Stimulated activated CD4-positive, alpha-beta T cell treated with anti-CD3 and anti-CD28 coated beads, Interleukin-12 subunit alpha, Interleukin-12 subunit beta, amount 100 ng/mL, for 4 hours (primary cell): ENCODE results near the gene SERPINH1.

Experiments used
- DNase-seq: peaks from one replicate; pipeline ENCODE4 v3.0.0-alpha.2; 2020

SERPINH1 gene

GRCh38 chr11:75562048-75562835 lies at the start of gene SERPINH1:
Gene SERPINH1 (plus strand): TSS chr11:75562253. CDS start chr11:75566350, 4,097 bp downstream.
- peak; percentile 65 for DNase-seq

- DNase-seq = no peak
Measured at GRCh38 chr11:75513250-75513649, 48.8 kb upstream of the SERPINH1 start.

- no peak for DNase-seq
Measured at GRCh38 chr11:75514596-75514995, 47.5 kb upstream of the SERPINH1 start.

- DNase-seq = no peak
Measured at GRCh38 chr11:75516140-75516539, 45.9 kb upstream of the SERPINH1 start.

GRCh38 chr11:75516886-75517285 lies 45.2 kb upstream of the SERPINH1 start:
- no peak for DNase-seq

GRCh38 chr11:75518204-75518549 lies 43.9 kb upstream of the SERPINH1 start:
- DNase-seq = no peak

- no peak for DNase-seq
Measured at GRCh38 chr11:75518771-75519653, 43.0 kb upstream of the SERPINH1 start.

- no peak for DNase-seq
Measured at GRCh38 chr11:75520688-75521087, 41.4 kb upstream of the SERPINH1 start.

- DNase-seq = no peak
Measured at GRCh38 chr11:75522286-75523044, 39.6 kb upstream of the SERPINH1 start.

GRCh38 chr11:75523189-75523588 lies 38.9 kb upstream of the SERPINH1 start:
- DNase-seq = no peak

GRCh38 chr11:75523811-75524664 lies 38.0 kb upstream of the SERPINH1 start:
- no peak for DNase-seq

- peak; percentile 25 for DNase-seq
Measured at GRCh38 chr11:75524665-75525432, 37.2 kb upstream of the SERPINH1 start.

- DNase-seq = peak; percentile 79
Measured at GRCh38 chr11:75525433-75526191, 36.4 kb upstream of the SERPINH1 start, which contains the start of gene GDPD5. Gene GDPD5 (minus strand): TSS chr11:75525941. CDS start chr11:75477735, 48,206 bp downstream.

- no peak for DNase-seq
Measured at GRCh38 chr11:75526192-75526541, 35.9 kb upstream of the SERPINH1 start.

- DNase-seq = no peak
Measured at GRCh38 chr11:75527130-75527529, 34.9 kb upstream of the SERPINH1 start.

GRCh38 chr11:75527938-75528735 lies 33.9 kb upstream of the SERPINH1 start:
- DNase-seq = no peak

- DNase-seq = no peak
Measured at GRCh38 chr11:75530577-75530976, 31.5 kb upstream of the SERPINH1 start.

- no peak for DNase-seq
Measured at GRCh38 chr11:75531325-75531724, 30.7 kb upstream of the SERPINH1 start.

- peak; percentile 73 for DNase-seq
Measured at GRCh38 chr11:75532200-75533048, 29.6 kb upstream of the SERPINH1 start.
